ENCODE measurements around the gene RNASE1. TPM values are rescaled to one million over a fixed set of nuclear protein-coding genes. Genes with fewer than 3 reads are reported as not detected.

Gene RNASE1
- total and polyA plus RNA-seq, 7 donors, result 80.2 to 192 (median 111) TPM

GRCh38 chr14:20755037-20755436 is 47.6 kb downstream of the RNASE1 start:
- Histone ChIP-seq H3K4me1 (no peaks in the 10 kb centered on the region), H3K4me3 (no peak overlapping the region), H3K27ac (no peak overlapping the region), H3K36me3 (ENCODE audit: insufficient read depth in 1 of 2, low read depth in 1 of 2) (no peaks in the 10 kb centered on the region), H3K9me3 (no peaks in the 10 kb centered on the region), H3K27me3 (ENCODE audit: insufficient read depth in 3 of 3, low read length in 2 of 3) (no peaks in the 10 kb centered on the region)
- no peak for TF ChIP-seq CTCF (IDR thresholded peaks at IDR 0.05)
- DNase-seq (no peak), ATAC-seq (no peak)
- WGBS, 3 donors, result 42 to 71% (median 51%) methylated on average over 6 of the region's 6 CpGs
- intact Hi-C loops (cut with DNase I), result no loop called here

- intact Hi-C loops (cut with DNase I), result no loop called here
- no peak for TF ChIP-seq CTCF (IDR thresholded peaks at IDR 0.05)
- DNase-seq, result no peak
- H3K27me3 ChIP-seq (ENCODE audit: insufficient read depth in 3 of 3, low read length in 2 of 3), result no peaks in the 10 kb centered on the region
- H3K4me1 ChIP-seq, result no peaks in the 10 kb centered on the region
- peak in 1 of 4 donors; percentile 36 for ATAC-seq
- H3K9me3 ChIP-seq, result no peaks in the 10 kb centered on the region
- no peak overlapping the region for H3K27ac ChIP-seq
- 61 to 81% (median 63%) methylated on average over 2 of the region's 2 CpGs for WGBS, 3 donors
- H3K4me3 ChIP-seq, result no peak overlapping the region
- H3K36me3 ChIP-seq (ENCODE audit: insufficient read depth in 1 of 2, low read depth in 1 of 2), result no peaks in the 10 kb centered on the region
Measured at GRCh38 chr14:20754308-20754707, 48.3 kb downstream of the RNASE1 start.

- 80 to 89% (median 80%) methylated on average over 5 of the region's 5 CpGs for WGBS, 3 donors
- Histone ChIP-seq H3K27ac (no peak overlapping the region), H3K4me1 (no peaks in the 10 kb centered on the region), H3K36me3 (ENCODE audit: insufficient read depth in 1 of 2, low read depth in 1 of 2) (no peaks in the 10 kb centered on the region), H3K27me3 (ENCODE audit: insufficient read depth in 3 of 3, low read length in 2 of 3) (no peaks in the 10 kb centered on the region), H3K9me3 (no peaks in the 10 kb centered on the region), H3K4me3 (no peak overlapping the region)
- TF ChIP-seq CTCF (IDR thresholded peaks at IDR 0.05), result no peak
- intact Hi-C loops (cut with DNase I), result no loop called here
- no peak for DNase-seq
- ATAC-seq, result no peak
Measured at GRCh38 chr14:20751963-20752562, 50.6 kb downstream of the RNASE1 start.

Other genes with a start within 250 kb of the RNASE1 start
- gene RNASE9, start 241.8 kb downstream of the RNASE1 start, total RNA-seq, result not detected
- not detected for gene RNASE9, start 241.8 kb downstream of the RNASE1 start, polyA plus RNA-seq
- not detected for gene RNASE11, start 214.8 kb downstream of the RNASE1 start, total RNA-seq
- not detected for gene RNASE11, start 214.8 kb downstream of the RNASE1 start, polyA plus RNA-seq
- not detected for gene RNASE12, start 211.5 kb downstream of the RNASE1 start, total RNA-seq
- gene RNASE12, start 211.5 kb downstream of the RNASE1 start, polyA plus RNA-seq, result not detected
- gene OR6S1, start 161.2 kb downstream of the RNASE1 start, total RNA-seq, result not detected
- gene OR6S1, start 161.2 kb downstream of the RNASE1 start, polyA plus RNA-seq, result not detected
- 10 to 100 TPM in 1 of 4 donors, 1 to 10 TPM in 2, under 1 TPM in 1; 0.77 to 11.1 (median 4.2) TPM for gene RNASE4, start 118.3 kb downstream of the RNASE1 start, total RNA-seq
- 10 to 100 TPM in 1 of 3 donors, 1 to 10 TPM in 2; 7.6 to 10.7 (median 8.6) TPM for gene RNASE4, start 118.3 kb downstream of the RNASE1 start, polyA plus RNA-seq
- gene ANG, start 114.1 kb downstream of the RNASE1 start, total RNA-seq, result 1 to 10 TPM; 1.3 to 6.5 (median 1.8) TPM
- gene ANG, start 114.1 kb downstream of the RNASE1 start, polyA plus RNA-seq, result 1 to 10 TPM; 3.5 to 4.8 (median 3.5) TPM
- gene EDDM3A, start 57.0 kb downstream of the RNASE1 start, total RNA-seq, result not detected
- gene EDDM3A, start 57.0 kb downstream of the RNASE1 start, polyA plus RNA-seq, result under 1 TPM in 1 of 3 donors, not detected in 2; 0.03 TPM
- not detected for gene EDDM3B, start 34.4 kb downstream of the RNASE1 start, total RNA-seq
- gene EDDM3B, start 34.4 kb downstream of the RNASE1 start, polyA plus RNA-seq, result not detected
- gene RNASE6, start 21.6 kb downstream of the RNASE1 start, total RNA-seq, result 1 to 10 TPM; 1.5 to 4.3 (median 2.4) TPM
- gene RNASE6, start 21.6 kb downstream of the RNASE1 start, polyA plus RNA-seq, result 1 to 10 TPM; 1.1 to 3.1 (median 1.2) TPM
- not detected for gene RNASE3, start 88.5 kb upstream of the RNASE1 start, total RNA-seq
- under 1 TPM in 2 of 3 donors, not detected in 1; 0.05 to 0.51 TPM for gene RNASE3, start 88.5 kb upstream of the RNASE1 start, polyA plus RNA-seq
- gene RNASE2, start 152.6 kb upstream of the RNASE1 start, total RNA-seq, result 1 to 10 TPM in 1 of 4 donors, under 1 TPM in 2, not detected in 1; 0.78 to 1.1 (median 0.90) TPM
- 1 to 10 TPM in 2 of 3 donors, under 1 TPM in 1; 0.38 to 1.8 (median 1.1) TPM for gene RNASE2, start 152.6 kb upstream of the RNASE1 start, polyA plus RNA-seq
- gene METTL17, start 187.1 kb upstream of the RNASE1 start, total RNA-seq, result 10 to 100 TPM; 24.6 to 38.0 (median 29.3) TPM
- 10 to 100 TPM; 38.6 to 55.7 (median 50.7) TPM for gene METTL17, start 187.1 kb upstream of the RNASE1 start, polyA plus RNA-seq
- gene SLC39A2, start 196.4 kb upstream of the RNASE1 start, total RNA-seq, result not detected
- under 1 TPM in 1 of 3 donors, not detected in 2; 0.04 TPM for gene SLC39A2, start 196.4 kb upstream of the RNASE1 start, polyA plus RNA-seq
- gene NDRG2, start 222.2 kb upstream of the RNASE1 start, total RNA-seq, result 100 to 1,000 TPM; 552 to 931 (median 770) TPM
- 1,000 to 10,000 TPM in 1 of 3 donors, 100 to 1,000 TPM in 2; 328 to 2,087 (median 762) TPM for gene NDRG2, start 222.2 kb upstream of the RNASE1 start, polyA plus RNA-seq
- 1 to 10 TPM in 3 of 4 donors, under 1 TPM in 1; 0.90 to 3.2 (median 2.5) TPM for gene TPPP2, start 227.4 kb upstream of the RNASE1 start, total RNA-seq
- 1 to 10 TPM in 2 of 3 donors, not detected in 1; 1.3 to 2.0 TPM for gene TPPP2, start 227.4 kb upstream of the RNASE1 start, polyA plus RNA-seq
- gene RNASE13, start 232.0 kb upstream of the RNASE1 start, total RNA-seq, result not detected
- gene RNASE13, start 232.0 kb upstream of the RNASE1 start, polyA plus RNA-seq, result under 1 TPM in 1 of 3 donors, not detected in 2; 0.05 TPM
- gene RNASE7, start 239.5 kb upstream of the RNASE1 start, total RNA-seq, result under 1 TPM; 0.15 to 0.43 (median 0.28) TPM
- gene RNASE7, start 239.5 kb upstream of the RNASE1 start, polyA plus RNA-seq, result 1 to 10 TPM in 1 of 3 donors, under 1 TPM in 1, not detected in 1; 0.73 to 1.9 TPM